Activated CD8-positive, alpha-beta memory T cell treated with anti-CD3 and anti-CD28 coated beads, Interleukin-2, amount 10 ng/mL, durations not matched to agents 7 days and 5 days (primary cell): ENCODE data around the gene ALDH1A2. TPM values are rescaled to one million over a fixed set of nuclear protein-coding genes. Genes with fewer than 3 reads are reported as not detected.

Experiments used
- ATAC-seq: fragments of 150-1000 bp; cut with Tn5 transposase; one replicate; pipeline ENCODE4 v1.10.0; 2021; ENCODE audit warnings: moderate library complexity
- CTCF ChIA-PET: fragments of 350-600 bp; sonication (Branson Sonifier 250); formaldehyde crosslinking; loops from one replicate; lab custom pipeline; 2021; ENCODE audit warnings: antibody characterized with exemption; lab: Charles Lee
- DNase-seq: peaks from one replicate; pipeline ENCODE4 v3.0.0-alpha.2; 2020
- H3K27ac Mint-ChIP-seq: one replicate; pipeline ENCODE4 v1.8.0; 2021; ENCODE audit warnings: mild to moderate bottlenecking, mixed read lengths
- H3K27me3 Mint-ChIP-seq: one replicate; pipeline ENCODE4 v1.8.0; 2021; ENCODE audit warnings: mixed read lengths
- H3K36me3 Mint-ChIP-seq: one replicate; pipeline ENCODE4 v1.8.0; 2021; ENCODE audit warnings: mild to moderate bottlenecking, mixed read lengths
- H3K4me1 Mint-ChIP-seq: one replicate; pipeline ENCODE4 v1.8.0; 2021; ENCODE audit warnings: mixed read lengths
- H3K4me3 Mint-ChIP-seq: one replicate; pipeline ENCODE4 v1.8.0; 2021; ENCODE audit warnings: mild to moderate bottlenecking, moderate library complexity, mixed read lengths
- H3K9me3 Mint-ChIP-seq: one replicate; pipeline ENCODE4 v1.8.0; 2022; ENCODE audit warnings: low read depth, mixed read lengths
- total RNA-seq, 2 experiments: library from RNA; stranded (reverse); gene quantifications; one replicate each; pipeline ENCODE4 v1.2.3, GENCODE V29; 2021

The ALDH1A2 gene
- total RNA-seq, 2 experiments from 2014 or later, result 0.82 to 1.5 TPM

DNA sequence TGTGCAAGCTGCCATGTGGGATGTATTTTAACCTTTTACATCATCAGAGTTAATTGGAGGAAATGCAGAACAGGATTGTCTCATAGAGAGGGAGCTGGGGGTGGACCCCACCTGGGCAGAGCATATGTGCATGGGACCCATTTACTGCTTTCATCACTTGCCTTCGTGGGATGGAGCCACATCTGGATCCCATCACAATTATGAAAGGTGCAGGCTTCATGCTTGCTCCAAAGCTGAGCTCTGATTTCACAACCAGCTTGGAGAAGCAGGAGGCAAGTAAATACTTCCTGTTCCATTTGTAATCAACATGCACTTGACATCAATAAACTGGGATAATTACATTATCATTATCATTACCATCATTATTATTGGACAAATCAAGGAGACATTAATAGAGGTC lies 161.9 kb downstream of the ALDH1A2 start:
- no peak overlapping the region for H3K27ac Mint-ChIP-seq
- no peaks in the 10 kb centered on the region for H3K4me1 Mint-ChIP-seq
- CTCF ChIA-PET, result interaction anchor here (1.0 kb wide), 1 partner anchor 38 kb away, joined by 3 read pairs; no protein-coding TSS in a partner anchor
- peaks cover 13% of the 10 kb centered on the region for H3K27me3 Mint-ChIP-seq
- no peaks in the 10 kb centered on the region for H3K9me3 Mint-ChIP-seq
- no peak overlapping the region for H3K4me3 Mint-ChIP-seq
- no peak for DNase-seq
- no peak for ATAC-seq
- H3K36me3 Mint-ChIP-seq, result no peaks in the 10 kb centered on the region

Other genes starting within 250 kb of the ALDH1A2 start
- not detected for gene AQP9, start 72.7 kb upstream of the ALDH1A2 start, total RNA-seq